Neuronal stem cell (in vitro differentiated cells): Measurements from ENCODE around the gene SLC66A3.

Experiments used
- DNase-seq: peaks from one replicate; pipeline ENCODE4 v3.0.0-alpha.2; 2013; ENCODE audit warnings: low spot score
- H2AFZ ChIP-seq: one replicate; pipeline ENCODE4 v1.6.1; 2013; ENCODE audit warnings: mild to moderate bottlenecking, low read length, inconsistent platforms
- H2AK5ac ChIP-seq: 2 replicates; pipeline ENCODE4 v1.6.1; 2013; ENCODE audit warnings: low read depth, mild to moderate bottlenecking, inconsistent platforms, low read length, moderate library complexity, mixed read lengths
- H2BK120ac ChIP-seq: 2 replicates; pipeline ENCODE4 v1.6.1; 2013; ENCODE audit warnings: low read depth, mild to moderate bottlenecking, inconsistent platforms, low read length, moderate library complexity, mixed read lengths
- H2BK12ac ChIP-seq: one replicate; pipeline ENCODE4 v1.6.1; 2013; ENCODE audit warnings: low read length, inconsistent platforms
- H2BK15ac ChIP-seq: 2 replicates; pipeline ENCODE4 v1.6.1; 2013; ENCODE audit warnings: mild to moderate bottlenecking, low read length, inconsistent platforms, mixed read lengths
- H2BK5ac ChIP-seq: one replicate; pipeline ENCODE4 v1.6.1; 2013; ENCODE audit warnings: inconsistent platforms, mild to moderate bottlenecking, low read length, moderate library complexity
- H3K14ac ChIP-seq: one replicate; pipeline ENCODE4 v1.6.1; 2013; ENCODE audit warnings: low read length, inconsistent platforms
- H3K18ac ChIP-seq: 2 replicates; pipeline ENCODE4 v1.6.1; 2013; ENCODE audit warnings: low read length, inconsistent platforms
- H3K23ac ChIP-seq: 2 replicates; pipeline ENCODE4 v1.6.1; 2013; ENCODE audit warnings: low read depth, mild to moderate bottlenecking, mixed read lengths, low read length, inconsistent platforms; ENCODE audit not compliant: poor library complexity
- H3K27ac ChIP-seq: replicated peaks from 3 replicates; pipeline ENCODE4 v1.5.1; 2013; ENCODE audit warnings: low read length, inconsistent platforms
- H3K27me3 ChIP-seq, 3 experiments: 2 replicates each; pipeline ENCODE4 v1.6.1; 2013; ENCODE audit warnings: low read length in 3 of 3, mild to moderate bottlenecking in 2 of 3, inconsistent platforms in 1 of 3, low read depth in 1 of 3, mixed read lengths in 1 of 3, moderate library complexity in 1 of 3; ENCODE audit not compliant: control insufficient read depth in 3 of 3, insufficient read depth in 3 of 3
- H3K36me3 ChIP-seq, 2 donors: replicated peaks in 1 of 2; 2 replicates each; pipeline ENCODE4 v1.6.1; 2013; ENCODE audit warnings: low read length in 2 of 2; ENCODE audit not compliant: control insufficient read depth in 2 of 2, insufficient read depth in 2 of 2
- H3K4ac ChIP-seq: 2 replicates; pipeline ENCODE4 v1.6.1; 2013; ENCODE audit warnings: inconsistent platforms, mild to moderate bottlenecking, low read length, moderate library complexity
- H3K4me1 ChIP-seq, 2 donors: 1 replicate in 1 of 2; 2 replicates in 1 of 2; pipeline ENCODE4 v1.6.1; 2013; ENCODE audit warnings: low read length in 2 of 2, low read depth in 1 of 2; ENCODE audit not compliant: control insufficient read depth in 2 of 2, insufficient read depth in 1 of 2
- H3K4me2 ChIP-seq: one replicate; pipeline ENCODE4 v1.6.1; 2013; ENCODE audit warnings: mild to moderate bottlenecking, low read length, inconsistent platforms; ENCODE audit not compliant: insufficient read depth, poor library complexity, severe bottlenecking
- H3K4me3 ChIP-seq, 2 donors: 2 replicates each; pipeline ENCODE4 v1.5.1; 2013; ENCODE audit warnings: low read length in 2 of 2, mild to moderate bottlenecking in 2 of 2, inconsistent platforms in 1 of 2, moderate library complexity in 1 of 2
- H3K79me1 ChIP-seq: one replicate; pipeline ENCODE4 v1.6.1; 2013; ENCODE audit warnings: low read depth, mild to moderate bottlenecking, inconsistent platforms, low read length, moderate library complexity
- H3K9ac ChIP-seq: one replicate; pipeline ENCODE4 v1.6.1; 2013; ENCODE audit warnings: mild to moderate bottlenecking, low read depth, low read length, inconsistent platforms; ENCODE audit not compliant: poor library complexity
- H3K9me3 ChIP-seq, 2 donors: replicated peaks in 1 of 2; 2 replicates each; pipeline versions ENCODE3 to v1.6.1; 2013; ENCODE audit warnings: low read length in 2 of 2, mild to moderate bottlenecking in 2 of 2, inconsistent platforms in 1 of 2, low read depth in 1 of 2, mixed read lengths in 1 of 2, moderate library complexity in 1 of 2; ENCODE audit not compliant: control insufficient read depth in 2 of 2, insufficient read depth in 1 of 2
- H4K8ac ChIP-seq: one replicate; pipeline ENCODE4 v1.6.1; 2013; ENCODE audit warnings: low read depth, mild to moderate bottlenecking, inconsistent platforms, low read length, moderate library complexity
- H4K91ac ChIP-seq: one replicate; pipeline ENCODE4 v1.6.1; 2013; ENCODE audit warnings: low read length, low read depth, mild to moderate bottlenecking, inconsistent platforms; ENCODE audit not compliant: poor library complexity

The SLC66A3 gene

GRCh38 chr2:11227595-11227994 is 72.3 kb downstream of the SLC66A3 start:
- no peaks in the 10 kb centered on the region for H3K9me3 ChIP-seq
- H3K9ac ChIP-seq: no peak overlapping the region
- no peak overlapping the region for H4K8ac ChIP-seq
- no peak overlapping the region for H2AK5ac ChIP-seq
- no peak overlapping the region for H4K91ac ChIP-seq
- H2BK5ac ChIP-seq: no peak overlapping the region
- no peak overlapping the region for H3K4me2 ChIP-seq
- H3K14ac ChIP-seq: no peak overlapping the region
- peaks cover 0 to 84% of the 10 kb centered on the region in 2 donors for H3K36me3 ChIP-seq
- H2BK120ac ChIP-seq: no peak overlapping the region
- no peaks in the 10 kb centered on the region for H3K79me1 ChIP-seq
- no peak overlapping the region for H2AFZ ChIP-seq
- DNase-seq: no peak
- no peak overlapping the region for H3K18ac ChIP-seq
- no peak overlapping the region for H3K27ac ChIP-seq
- no peak overlapping the region for H3K23ac ChIP-seq
- no peaks in the 10 kb centered on the region for H3K27me3 ChIP-seq
- no peak overlapping the region for H3K4ac ChIP-seq
- no peak overlapping the region for H3K4me3 ChIP-seq
- no peak overlapping the region for H2BK12ac ChIP-seq
- H3K4me1 ChIP-seq: peaks cover 0 to 2% of the 10 kb centered on the region in 2 donors
- no peak overlapping the region for H2BK15ac ChIP-seq
